H9 (cell line): Measurements from ENCODE around the gene MMRN2. TPM values are rescaled to one million over a fixed set of nuclear protein-coding genes. Genes with fewer than 3 reads are reported as not detected.
"Not testable (repeated sequence)": the region's sequence is repeated elsewhere in the genome, so short reads cannot be mapped to it uniquely, and the experiment has no call there.

Source experiments
- DNase-seq: peaks from one replicate; pipeline ENCODE4 v3.0.0-alpha.2; 2017
- H2AFZ ChIP-seq: one replicate; pipeline ENCODE4 v1.6.1; 2013; ENCODE audit warnings: mild to moderate bottlenecking, low read length, control low read depth, moderate library complexity
- H2AK5ac ChIP-seq: 2 replicates; pipeline ENCODE4 v1.6.1; 2013; ENCODE audit warnings: low read length, control low read depth, mixed read lengths; ENCODE audit not compliant: insufficient read length
- H2BK120ac ChIP-seq: one replicate; pipeline ENCODE4 v1.6.1; 2013; ENCODE audit warnings: low read depth, mild to moderate bottlenecking, low read length, control low read depth, inconsistent platforms; ENCODE audit not compliant: poor library complexity, severe bottlenecking
- H2BK12ac ChIP-seq: 2 replicates; pipeline ENCODE4 v1.6.1; 2013; ENCODE audit warnings: low read length, control low read depth, mixed read lengths, low read depth; ENCODE audit not compliant: insufficient read length
- H2BK15ac ChIP-seq: 2 replicates; pipeline ENCODE4 v1.6.1; 2013; ENCODE audit warnings: low read depth, low read length, control low read depth
- H2BK20ac ChIP-seq: one replicate; pipeline ENCODE4 v1.6.1; 2013; ENCODE audit warnings: low read depth, mild to moderate bottlenecking, low read length, control low read depth, inconsistent platforms; ENCODE audit not compliant: poor library complexity, severe bottlenecking
- H2BK5ac ChIP-seq: 2 replicates; pipeline ENCODE4 v1.6.1; 2013; ENCODE audit warnings: low read length, control low read depth, mixed read lengths; ENCODE audit not compliant: insufficient read length
- H3K14ac ChIP-seq: 2 replicates; pipeline ENCODE4 v1.6.1; 2013; ENCODE audit warnings: low read length, control low read depth; ENCODE audit not compliant: insufficient read depth
- H3K18ac ChIP-seq: 2 replicates; pipeline ENCODE4 v1.6.1; 2013; ENCODE audit warnings: low read depth, mild to moderate bottlenecking, mixed read lengths, low read length, control low read depth; ENCODE audit not compliant: insufficient read length
- H3K23ac ChIP-seq: 2 replicates; pipeline ENCODE4 v1.6.1; 2013; ENCODE audit warnings: low read length, control low read depth, mixed read lengths, low read depth; ENCODE audit not compliant: insufficient read length
- H3K23me2 ChIP-seq: 2 replicates; pipeline ENCODE4 v1.6.1; 2013; ENCODE audit warnings: low read depth, mild to moderate bottlenecking, mixed read lengths, low read length, control low read depth; ENCODE audit not compliant: insufficient read length, poor library complexity, severe bottlenecking
- H3K27ac ChIP-seq: 2 replicates; pipeline ENCODE4 v1.5.1; 2013; ENCODE audit warnings: low read length, control low read depth, mixed read lengths, low read depth; ENCODE audit not compliant: insufficient read length
- H3K27me3 ChIP-seq: 2 replicates; pipeline ENCODE4 v1.6.1; 2013; ENCODE audit warnings: low read length, control low read depth, inconsistent platforms; ENCODE audit not compliant: insufficient read depth
- H3K4ac ChIP-seq: 2 replicates; pipeline ENCODE4 v1.6.1; 2013; ENCODE audit warnings: low read depth, mild to moderate bottlenecking, control low read depth, inconsistent platforms, low read length, moderate library complexity
- H3K4me1 ChIP-seq: 2 replicates; pipeline ENCODE4 v1.6.1; 2013; ENCODE audit warnings: low read length, control low read depth, inconsistent platforms; ENCODE audit not compliant: insufficient read depth
- H3K4me2 ChIP-seq: 2 replicates; pipeline ENCODE4 v1.6.1; 2013; ENCODE audit warnings: low read length, control low read depth, mixed read lengths; ENCODE audit not compliant: insufficient read length, insufficient read depth
- H3K56ac ChIP-seq: 2 replicates; pipeline ENCODE4 v1.6.1; 2013; ENCODE audit warnings: low read depth, mild to moderate bottlenecking, mixed read lengths, low read length, control low read depth; ENCODE audit not compliant: insufficient read length
- H3K79me1 ChIP-seq: 2 replicates; pipeline ENCODE4 v1.6.1; 2013; ENCODE audit warnings: low read depth, mild to moderate bottlenecking, moderate library complexity, low read length, control low read depth, inconsistent platforms; ENCODE audit not compliant: insufficient read depth, poor library complexity, severe bottlenecking
- H3K79me2 ChIP-seq: 2 replicates; pipeline ENCODE4 v1.6.1; 2013; ENCODE audit warnings: low read length, control low read depth, inconsistent platforms; ENCODE audit not compliant: insufficient read depth
- H3K9ac ChIP-seq: 2 replicates; pipeline ENCODE4 v1.6.1; 2013; ENCODE audit warnings: low read length, control low read depth, mixed read lengths; ENCODE audit not compliant: insufficient read length; ENCODE audit errors: extremely low read depth
- H3K9me3 ChIP-seq: one replicate; pipeline ENCODE4 v1.6.1; 2013; ENCODE audit warnings: low read depth, low read length, inconsistent platforms; ENCODE audit not compliant: control insufficient read depth
- H3T11ph ChIP-seq: one replicate; pipeline ENCODE4 v1.6.1; 2013; ENCODE audit warnings: mild to moderate bottlenecking, low read length, control low read depth, inconsistent platforms
- H4K20me1 ChIP-seq: one replicate; pipeline ENCODE4 v1.6.1; 2013; ENCODE audit not compliant: control insufficient read depth, insufficient read length, insufficient read depth
- H4K5ac ChIP-seq: 2 replicates; pipeline ENCODE4 v1.6.1; 2013; ENCODE audit warnings: low read depth, mild to moderate bottlenecking, mixed read lengths, low read length, control low read depth; ENCODE audit not compliant: insufficient read length
- H4K8ac ChIP-seq: replicated peaks from 2 replicates; pipeline ENCODE4 v1.6.1; 2013; ENCODE audit warnings: low read length, control low read depth, mixed read lengths, low read depth; ENCODE audit not compliant: insufficient read length
- H4K91ac ChIP-seq: 2 replicates; pipeline ENCODE4 v1.6.1; 2013; ENCODE audit warnings: low read depth, mild to moderate bottlenecking, moderate library complexity, mixed read lengths, low read length, control low read depth; ENCODE audit not compliant: insufficient read length
- H3K27ac Mint-ChIP-seq, 3 experiments: 2 replicates in 2 of 3; 3 replicates in 1 of 3; pipeline ENCODE4 v1.8.0; 2020 to 2021; ENCODE audit warnings: mixed read lengths in 3 of 3, mild to moderate bottlenecking in 1 of 3, moderate library complexity in 1 of 3
- H3K27me3 Mint-ChIP-seq: 2 replicates; pipeline ENCODE4 v1.8.0; 2021; ENCODE audit warnings: low read depth, mild to moderate bottlenecking, moderate library complexity, mixed read lengths
- H3K36me3 Mint-ChIP-seq, 3 experiments: 2 replicates in 2 of 3; 3 replicates in 1 of 3; pipeline ENCODE4 v1.8.0; 2020 to 2021; ENCODE audit warnings: low read depth in 3 of 3, mixed read lengths in 3 of 3; ENCODE audit not compliant: insufficient read depth in 1 of 3
- H3K4me1 Mint-ChIP-seq, 2 experiments: 2 replicates each; pipeline ENCODE4 v1.8.0; 2020; ENCODE audit warnings: mixed read lengths in 2 of 2
- H3K4me3 Mint-ChIP-seq, 2 experiments: 2 replicates in 1 of 2; 3 replicates in 1 of 2; pipeline ENCODE4 v1.8.0; 2020 to 2021; ENCODE audit warnings: mild to moderate bottlenecking in 2 of 2, mixed read lengths in 2 of 2, moderate library complexity in 1 of 2
- H3K9me3 Mint-ChIP-seq, 2 experiments: 2 replicates in 1 of 2; 3 replicates in 1 of 2; pipeline ENCODE4 v1.8.0; 2020; ENCODE audit warnings: mild to moderate bottlenecking in 2 of 2, mixed read lengths in 2 of 2, moderate library complexity in 1 of 2
- CTCF ChIP-seq: fragments of 200-600 bp; sonication (generic); conservative IDR thresholded peaks from 3 replicates; pipeline ENCODE4 v1.8.0; 2021; ENCODE audit warnings: antibody characterized with exemption, mild to moderate bottlenecking
- WGBS: extraction: QIAGEN DNeasy Blood & Tissue Kit; methylation state at CpG from one replicate; pipeline ENCODE4 v1.1.7; 2013; ENCODE audit warnings: missing lambda C conversion rate, low lambda C conversion rate, mixed read lengths; ENCODE audit not compliant: insufficient read length; ENCODE audit errors: extremely low coverage; 5-methylcytosine and 5-hydroxymethylcytosine counted together
- total RNA-seq: library from RNA; stranded (reverse); gene quantifications from 2 replicates; pipeline ENCODE4 v1.2.1, GENCODE V29; 2021

Gene MMRN2
- total RNA-seq, 1 experiment from 2014 or later, result 1.0 TPM

- Histone ChIP-seq H3K79me2 (no peaks in the 10 kb centered on the region), H2AFZ (no peak overlapping the region), H3T11ph (no peak overlapping the region), H2BK15ac (no peak overlapping the region), H2BK20ac (no peak overlapping the region), H3K9me3 (peaks cover 6% of the 10 kb centered on the region), H3K4me1 (peaks cover 13% of the 10 kb centered on the region; the same call in 1 of the 2 replicates), H4K8ac (no peak overlapping the region), H3K23me2 (no peaks in the 10 kb centered on the region), H3K79me1 (no peaks in the 10 kb centered on the region), H4K5ac (no peak overlapping the region), H3K18ac (no peak overlapping the region), H4K20me1 (no peaks in the 10 kb centered on the region), H3K9ac (no peak overlapping the region), H2AK5ac (no peak overlapping the region), H3K27ac (no peak overlapping the region), H4K91ac (no peak overlapping the region), H2BK12ac (no peak overlapping the region), H3K14ac (no peak overlapping the region), H2BK120ac (no peak overlapping the region), H3K4ac (no peak overlapping the region), H3K4me2 (no peak overlapping the region), H2BK5ac (no peak overlapping the region), H3K27me3 (no peaks in the 10 kb centered on the region), H3K23ac (no peak overlapping the region), H3K56ac (no peak overlapping the region)
- no CpG with 5 or more reads among the region's 1 CpG for WGBS
- Mint-ChIP-seq H3K9me3 (peaks cover 22 to 32% of the 10 kb centered on the region in 2 experiments), H3K27ac (peak overlapping the region in 1 of 3 experiments; percentile 26; a peak in 1 of 7 replicates), H3K4me1 (peaks cover 38 to 40% of the 10 kb centered on the region in 2 experiments), H3K27me3 (peaks cover 8% of the 10 kb centered on the region), H3K4me3 (no peak overlapping the region), H3K36me3 (peaks cover 16 to 29% (median 20%) of the 10 kb centered on the region in 3 experiments)
- TF ChIP-seq CTCF, result no peak
- DNase-seq, result peak; percentile 27
Observed at GRCh38 chr10:86950349-86950748, 7.1 kb downstream of the MMRN2 start.

- H3K23ac ChIP-seq, H2BK12ac ChIP-seq, H2BK15ac ChIP-seq, H3K9me3 ChIP-seq, H3K27me3 ChIP-seq, H3K27me3 Mint-ChIP-seq, H2AK5ac ChIP-seq, H3K79me1 ChIP-seq, H4K8ac ChIP-seq, H3K4me1 ChIP-seq, H4K20me1 ChIP-seq, H2BK5ac ChIP-seq, H4K5ac ChIP-seq, H3K4me2 ChIP-seq, H3K18ac ChIP-seq, H3K56ac ChIP-seq, H3K27ac ChIP-seq, DNase-seq, H3T11ph ChIP-seq, H3K9ac ChIP-seq, H3K79me2 ChIP-seq, H3K4me3 Mint-ChIP-seq, H2BK20ac ChIP-seq, H3K4ac ChIP-seq, H2BK120ac ChIP-seq, H4K91ac ChIP-seq, H3K23me2 ChIP-seq, H2AFZ ChIP-seq, H3K14ac ChIP-seq: not testable (repeated sequence)
- WGBS, result no CpG with 5 or more reads among the region's 4 CpGs
- Mint-ChIP-seq H3K4me1 (peaks cover 18 to 24% of the 10 kb centered on the region in 2 experiments), H3K36me3 (peaks cover 13 to 18% (median 14%) of the 10 kb centered on the region in 3 experiments), H3K27ac (peak overlapping the region in 1 of 3 experiments; percentile 70; a peak in 1 of 7 replicates), H3K9me3 (peaks cover 15 to 21% of the 10 kb centered on the region in 2 experiments)
Observed at GRCh38 chr10:86947806-86948205, 9.6 kb downstream of the MMRN2 start.
